Measurements from ENCODE around the gene OPA1.

Gene OPA1

GRCh38 chr3:193710286-193711165, 117.5 kb downstream of the OPA1 start:
- DNase-seq: no peak

- DNase-seq: no peak
Measured at GRCh38 chr3:193711166-193711485, 118.1 kb downstream of the OPA1 start.

GRCh38 chr3:193711523-193711963, 118.5 kb downstream of the OPA1 start:
- DNase-seq: no peak

- DNase-seq: no peak
Measured at GRCh38 chr3:193711964-193712598, 119.1 kb downstream of the OPA1 start.

- DNase-seq: no peak
Measured at GRCh38 chr3:193712938-193713337, 119.9 kb downstream of the OPA1 start.

- DNase-seq: no peak
Measured at GRCh38 chr3:193714523-193715137, 121.6 kb downstream of the OPA1 start.

- no peak for DNase-seq
Measured at GRCh38 chr3:193716150-193716549, 123.1 kb downstream of the OPA1 start.

- no peak for DNase-seq
Measured at GRCh38 chr3:193719735-193720134, 126.7 kb downstream of the OPA1 start.

GRCh38 chr3:193720169-193720568, 127.2 kb downstream of the OPA1 start:
- DNase-seq: no peak

GRCh38 chr3:193722566-193722965, 129.6 kb downstream of the OPA1 start:
- no peak for DNase-seq

- no peak for DNase-seq
Measured at GRCh38 chr3:193727089-193727488, 134.1 kb downstream of the OPA1 start.

GRCh38 chr3:193728429-193729087, 135.6 kb downstream of the OPA1 start:
- DNase-seq: no peak

- DNase-seq: no peak
Measured at GRCh38 chr3:193729088-193729465, 136.1 kb downstream of the OPA1 start.

GRCh38 chr3:193729601-193730000, 136.6 kb downstream of the OPA1 start:
- no peak for DNase-seq

GRCh38 chr3:193730511-193730910, 137.5 kb downstream of the OPA1 start:
- no peak for DNase-seq

- DNase-seq: no peak
Measured at GRCh38 chr3:193730976-193731375, 138.0 kb downstream of the OPA1 start.

GRCh38 chr3:193731656-193732055, 138.6 kb downstream of the OPA1 start:
- DNase-seq: no peak

- no peak for DNase-seq
Measured at GRCh38 chr3:193732391-193732790, 139.4 kb downstream of the OPA1 start.

- no peak for DNase-seq
Measured at GRCh38 chr3:193732827-193733226, 139.8 kb downstream of the OPA1 start.

- DNase-seq: no peak
Measured at GRCh38 chr3:193734737-193735366, 141.8 kb downstream of the OPA1 start.

GRCh38 chr3:193735850-193736249, 142.8 kb downstream of the OPA1 start:
- DNase-seq: no peak

- no peak for DNase-seq
Measured at GRCh38 chr3:193736616-193737015, 143.6 kb downstream of the OPA1 start.

GRCh38 chr3:193737191-193737751, 144.3 kb downstream of the OPA1 start:
- DNase-seq: no peak

Measured in activated gamma-delta T cell treated with Interleukin-2 at 50 U/mL for 16 hours (primary cell).